RKO (cell line): Measurements from ENCODE around the gene TRPM3.

ENCODE experiments used
- DNase-seq: peaks from one replicate; pipeline ENCODE4 v3.0.0-alpha.2; 2016; ENCODE audit warnings: low spot score

The TRPM3 gene

DNA sequence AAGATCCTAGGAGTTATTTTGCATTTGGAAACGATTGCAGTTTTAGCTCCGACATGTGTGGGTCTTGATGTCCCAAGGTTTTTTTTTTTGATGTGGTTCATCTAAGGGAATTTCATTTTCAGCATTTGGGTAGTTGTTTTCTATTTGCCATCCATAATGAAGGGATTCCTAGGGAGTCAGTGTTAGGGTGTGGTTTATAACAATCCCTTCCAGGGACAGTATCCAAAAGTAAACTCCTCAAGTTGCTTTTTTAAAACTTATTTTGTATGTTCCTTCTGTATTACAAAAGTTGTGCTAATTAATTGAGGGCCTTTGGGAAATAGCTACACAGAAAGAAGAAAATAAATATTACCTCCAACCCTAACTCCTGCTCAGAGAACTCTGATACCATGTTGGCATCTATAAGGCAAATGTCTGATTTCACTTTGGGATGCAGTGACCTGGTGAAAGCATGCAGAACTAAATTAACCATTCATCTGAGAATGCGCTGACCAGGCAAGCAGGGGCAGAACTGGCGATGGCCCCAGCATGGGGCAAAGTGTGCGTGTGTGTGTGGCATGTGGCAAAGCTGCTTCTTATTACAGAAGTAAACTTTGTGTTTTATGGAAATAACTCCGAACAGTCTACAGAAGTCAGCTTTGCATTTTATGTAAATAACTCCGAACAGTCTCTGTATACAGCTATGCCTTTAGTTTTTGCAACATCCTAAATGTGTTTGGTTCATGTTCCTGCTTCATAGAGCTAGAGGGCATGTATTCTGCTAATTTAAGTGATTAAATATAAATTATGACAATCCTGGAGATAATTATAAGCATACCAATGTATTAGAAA lies 237.2 kb downstream of the TRPM3 start:
- DNase-seq = no peak

DNA sequence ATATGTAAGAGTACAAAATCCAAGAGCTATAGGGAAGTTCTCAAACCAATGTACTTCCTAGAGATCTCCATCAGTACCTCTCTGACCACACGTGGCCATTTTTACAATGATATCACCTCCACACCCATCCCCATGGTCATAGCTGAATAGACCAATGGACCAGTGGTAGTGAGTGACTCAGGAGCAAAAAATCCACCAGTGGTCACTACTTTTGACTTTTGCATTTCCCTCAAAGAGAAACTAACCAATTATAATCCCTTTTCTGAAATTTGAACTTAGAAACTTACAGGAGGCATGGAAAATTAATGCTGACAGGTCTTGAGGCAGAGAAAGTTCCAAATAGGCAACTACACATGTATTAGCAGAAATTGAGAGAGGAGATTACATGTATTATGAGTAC lies 238.4 kb downstream of the TRPM3 start:
- no peak for DNase-seq

DNA sequence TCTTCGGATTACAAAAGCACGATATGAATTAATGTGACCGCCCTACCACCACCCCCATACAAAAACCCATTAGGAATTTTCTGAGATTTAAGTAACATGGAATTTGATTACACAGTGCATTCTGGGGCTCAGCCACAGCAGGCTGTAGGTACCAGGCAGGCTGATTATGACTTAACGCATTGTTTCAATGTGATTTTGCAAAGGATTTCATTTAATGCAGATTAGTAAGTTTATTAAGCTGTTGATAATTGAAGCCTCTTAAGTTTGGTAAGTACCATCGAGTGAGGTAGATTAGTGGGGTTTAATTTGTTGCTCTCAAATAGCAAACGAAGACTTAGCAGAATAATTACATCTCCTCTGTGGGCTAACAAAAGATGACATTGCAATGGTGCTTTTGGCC lies 240.1 kb downstream of the TRPM3 start:
- no peak for DNase-seq

DNA sequence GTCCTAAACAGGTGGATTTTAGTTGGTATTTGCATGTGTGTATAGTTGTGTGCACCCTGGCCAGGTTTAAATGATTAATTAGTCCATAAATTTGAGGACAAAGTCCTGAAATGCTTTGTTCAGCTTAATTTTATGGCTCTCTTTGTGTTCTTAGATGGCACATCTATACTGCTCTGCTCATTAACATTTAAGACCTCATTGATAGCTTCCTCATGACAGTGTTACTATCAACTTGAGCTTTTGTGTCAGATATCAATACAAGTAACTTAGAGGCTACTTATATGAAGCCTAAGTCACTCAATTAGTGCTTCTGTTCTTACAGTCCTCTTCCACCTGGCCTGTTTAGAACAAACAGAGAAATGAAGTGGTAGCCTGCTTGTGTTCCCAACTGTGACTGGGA lies 240.9 kb downstream of the TRPM3 start:
- DNase-seq = no peak

DNA sequence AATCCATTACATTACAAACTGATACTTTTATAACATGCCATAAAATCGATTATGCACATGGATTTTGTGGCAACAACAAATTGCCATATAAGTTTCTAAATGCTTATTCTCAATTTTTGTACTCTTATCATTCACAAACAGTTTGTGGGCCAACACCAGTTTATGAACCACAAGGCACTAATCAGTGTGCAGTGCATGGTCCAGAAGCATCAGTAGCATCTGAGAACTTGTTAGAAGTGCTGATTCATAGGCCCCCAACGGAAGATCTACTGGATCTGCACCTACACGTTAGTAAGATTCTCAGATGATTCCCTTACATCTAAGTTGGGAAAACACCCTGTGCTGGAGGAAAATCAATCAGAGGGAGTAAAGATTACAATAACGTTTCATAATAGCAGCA lies 242.8 kb downstream of the TRPM3 start:
- no peak for DNase-seq

DNA sequence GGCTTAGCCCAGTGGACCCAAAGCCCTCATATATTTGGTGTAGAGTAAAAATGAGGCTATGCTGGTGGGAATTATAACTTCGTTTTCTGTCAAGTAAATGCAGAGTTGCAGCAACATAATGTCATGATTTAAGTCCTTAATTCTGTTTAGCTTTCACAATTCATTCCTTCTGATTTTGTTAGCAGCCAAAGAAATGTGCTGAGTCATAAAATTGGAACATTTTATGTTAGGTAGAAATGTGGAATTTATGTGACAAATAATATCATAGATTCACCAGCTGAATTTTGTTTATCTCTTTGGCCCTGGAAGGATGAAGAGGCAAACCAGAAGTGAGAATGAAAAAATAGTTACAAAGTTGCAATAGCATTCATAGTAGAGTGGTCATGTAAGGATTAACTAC lies 247.0 kb downstream of the TRPM3 start:
- no peak for DNase-seq

DNA sequence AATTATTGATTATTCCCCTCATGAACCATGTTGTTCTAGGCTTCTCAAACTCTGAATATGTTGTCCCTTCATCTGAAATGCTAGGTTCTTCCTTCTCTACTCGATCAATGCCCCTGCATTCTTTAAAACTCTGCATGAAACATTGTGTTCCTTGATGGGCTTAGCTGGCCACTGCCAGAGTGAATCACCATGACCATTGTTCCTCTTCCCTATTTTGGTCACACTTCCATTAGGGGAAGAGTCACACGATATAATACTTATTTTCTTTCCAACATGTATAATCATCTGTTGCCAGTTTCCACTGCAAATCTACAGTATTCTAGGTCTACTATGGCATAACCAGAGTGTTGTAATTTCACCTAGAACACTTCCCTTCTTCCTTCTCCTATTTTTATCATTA lies 247.9 kb downstream of the TRPM3 start:
- DNase-seq = no peak

DNA sequence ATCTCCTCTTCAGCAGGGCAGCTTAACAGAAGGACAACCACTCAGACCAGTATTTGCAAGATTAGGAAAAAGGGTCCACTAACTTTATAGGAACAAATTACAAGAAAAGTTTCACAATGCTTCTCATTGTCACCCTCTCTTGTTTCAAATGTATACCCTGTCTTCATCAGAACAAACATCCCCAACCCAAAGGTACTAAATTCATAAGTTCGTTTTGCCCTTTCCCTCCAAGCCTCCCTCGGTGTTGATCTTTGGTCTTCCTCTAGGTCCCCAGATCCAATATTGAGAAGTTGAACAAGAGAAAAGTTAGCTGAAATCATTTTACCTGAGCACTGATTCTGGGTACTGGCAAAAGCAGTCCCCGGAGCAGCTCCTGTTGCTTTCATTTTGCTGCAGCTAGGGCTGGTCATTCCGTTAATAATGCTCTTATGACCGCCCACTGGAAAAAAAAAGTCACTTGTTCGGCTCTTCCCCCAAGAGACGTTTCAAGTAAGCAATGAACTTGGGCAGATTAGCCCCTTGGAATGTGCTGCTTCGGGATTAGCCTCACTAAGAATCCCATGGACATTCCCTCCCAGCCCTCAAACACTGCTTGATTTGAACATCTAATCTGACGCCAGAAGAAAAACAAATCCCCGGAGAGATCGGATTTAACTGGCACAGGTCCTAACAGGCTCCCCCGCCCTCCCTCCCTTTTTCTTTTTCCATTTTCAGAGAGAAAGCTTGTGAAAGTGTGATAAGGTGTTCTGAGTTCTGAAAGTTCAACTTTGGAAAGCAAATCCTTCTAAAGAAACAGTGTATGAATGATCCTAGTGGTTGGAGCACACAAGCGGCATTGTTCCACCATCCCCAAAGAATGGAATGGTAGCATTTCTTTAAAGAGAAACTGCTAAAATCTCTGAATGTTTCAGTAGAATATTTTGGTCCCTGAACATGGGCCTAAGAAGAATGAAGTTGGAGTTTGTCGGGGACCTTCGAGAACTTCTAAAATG lies 252.5 kb downstream of the TRPM3 start:
- no peak for DNase-seq

DNA sequence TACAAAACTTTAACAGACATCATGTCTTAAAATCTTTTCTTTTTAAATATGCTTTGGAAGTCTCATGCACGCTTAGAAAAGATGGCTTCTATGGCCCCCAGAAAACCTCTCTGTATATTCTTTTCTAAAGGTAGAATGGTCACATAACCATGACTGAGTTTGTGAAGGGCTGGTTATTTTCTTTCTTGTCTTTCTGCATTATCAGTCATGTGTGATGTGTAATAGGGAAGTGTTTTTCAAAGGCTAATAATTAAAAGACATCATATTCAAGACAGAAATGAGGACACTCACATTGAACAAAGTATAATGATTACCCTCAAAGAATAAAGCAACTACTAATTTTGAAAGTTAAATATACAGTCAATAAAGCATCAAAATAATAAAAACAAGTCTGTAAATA lies 253.4 kb downstream of the TRPM3 start:
- no peak for DNase-seq

DNA sequence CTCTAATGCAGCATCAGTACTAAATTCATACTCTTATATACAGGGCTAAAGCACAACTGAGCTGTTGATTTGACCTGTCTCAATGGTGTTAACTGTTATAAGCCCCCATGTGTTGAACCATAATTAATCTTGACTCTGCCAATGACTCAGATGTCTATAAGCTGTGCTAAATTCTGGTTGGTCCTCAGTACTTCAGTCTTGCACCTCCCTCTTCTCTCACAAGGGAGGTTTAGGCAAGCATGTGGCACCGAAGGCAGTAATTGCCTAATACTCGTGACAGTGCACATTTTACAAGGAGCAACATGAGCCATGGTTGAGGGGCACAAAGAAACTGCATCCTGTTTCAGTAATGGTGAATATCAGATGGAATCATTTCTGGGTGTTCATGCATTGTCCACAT lies 255.9 kb downstream of the TRPM3 start:
- DNase-seq = no peak

DNA sequence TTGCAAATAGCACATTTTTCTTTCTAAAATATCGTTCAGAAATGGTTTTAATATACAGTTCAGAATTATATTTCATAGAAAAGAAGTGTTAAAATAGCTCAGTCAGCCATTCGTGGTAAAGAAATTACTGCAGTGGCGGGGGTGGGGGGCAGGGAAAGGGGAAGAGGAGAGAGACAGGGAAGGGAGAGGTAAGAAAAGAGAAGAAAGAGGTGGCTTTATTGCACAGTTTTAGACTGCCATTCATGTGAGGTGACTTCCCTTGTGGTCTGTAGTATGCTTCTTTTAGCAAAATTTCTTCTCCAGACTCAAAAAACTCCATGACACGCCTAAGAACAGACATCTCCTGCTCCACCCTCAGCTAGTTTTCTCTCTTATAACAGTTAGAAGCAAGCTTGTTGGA lies 259.6 kb downstream of the TRPM3 start:
- no peak for DNase-seq

DNA sequence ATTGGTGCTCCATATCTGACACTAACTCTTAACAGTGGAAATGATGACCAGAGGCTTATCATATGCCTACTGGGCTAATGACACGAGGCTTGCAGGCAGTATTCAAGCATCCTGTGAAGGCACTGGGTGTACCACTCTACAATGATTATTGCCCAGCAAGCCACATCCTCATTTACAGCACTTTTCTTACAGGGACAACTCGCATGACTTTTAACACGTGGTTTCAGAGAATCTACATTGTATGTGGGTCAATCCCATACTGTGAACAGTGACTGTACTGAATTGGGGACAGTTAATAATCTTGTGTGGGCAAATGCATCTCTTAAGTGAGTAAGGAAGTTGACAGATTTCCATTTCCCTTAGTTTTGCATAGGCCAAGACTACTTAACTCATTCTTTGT lies 260.0 kb downstream of the TRPM3 start:
- DNase-seq = no peak

DNA sequence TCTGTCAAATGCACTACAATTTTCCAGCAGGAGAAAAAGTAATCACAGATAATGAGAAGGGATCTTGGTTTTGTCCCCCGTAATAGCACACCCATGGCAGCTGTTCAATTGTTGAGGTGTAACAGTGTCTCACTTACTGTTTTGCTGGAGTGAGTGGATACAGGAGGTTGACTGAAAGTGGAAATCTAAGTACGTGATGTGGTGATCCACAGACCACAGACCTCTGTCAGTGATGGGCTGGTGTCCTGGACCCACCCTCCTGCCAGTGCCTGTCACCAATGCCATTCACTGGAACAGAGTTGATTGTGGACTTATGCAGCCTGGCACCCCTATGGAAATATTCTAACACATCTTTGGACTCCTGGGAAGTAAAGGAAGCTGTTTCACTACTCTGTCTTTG lies 261.7 kb downstream of the TRPM3 start:
- no peak for DNase-seq

DNA sequence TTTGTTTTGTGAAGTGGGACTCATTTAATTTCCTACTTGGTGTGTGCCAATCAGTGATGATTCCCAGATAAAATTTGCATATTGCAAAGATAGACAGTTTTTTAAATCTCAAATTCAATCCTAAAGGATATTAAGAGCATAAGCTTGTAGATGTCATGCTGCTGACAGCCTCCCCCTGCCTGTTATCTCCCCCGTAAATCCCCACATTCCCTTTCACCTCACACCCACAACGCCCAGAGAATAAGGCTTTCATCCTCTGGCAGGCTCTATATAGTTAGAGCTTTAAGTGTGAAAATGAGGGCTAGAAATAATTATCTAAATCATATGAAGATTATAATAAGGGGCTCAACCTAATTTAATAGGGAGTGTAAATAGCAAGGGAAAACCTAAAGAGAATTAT lies 265.0 kb downstream of the TRPM3 start:
- no peak for DNase-seq

DNA sequence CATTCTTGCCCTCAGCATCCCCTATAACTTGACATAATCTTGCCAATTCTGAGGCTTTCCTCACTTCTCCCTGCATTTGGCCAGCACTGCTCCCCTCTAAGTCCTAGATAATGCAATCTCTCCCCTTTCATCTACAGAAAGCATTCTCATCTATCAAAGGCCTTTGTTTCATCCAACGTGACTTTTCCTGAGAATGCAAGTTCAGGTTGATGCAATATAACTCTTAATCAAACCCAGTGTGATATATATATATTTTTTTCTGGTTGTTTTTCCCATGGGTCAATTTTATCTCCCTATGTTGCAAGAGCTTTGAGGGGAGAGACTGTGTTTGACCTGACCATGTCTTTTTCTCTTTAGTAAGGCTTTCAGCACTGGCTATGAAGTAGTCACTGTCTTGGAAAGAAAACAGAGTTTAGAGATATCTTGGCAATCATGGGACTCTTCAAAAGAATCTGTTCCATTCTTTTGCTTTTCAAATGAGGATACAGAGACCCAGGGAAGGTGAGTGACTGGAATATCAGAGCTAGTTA lies 268.6 kb downstream of the TRPM3 start:
- DNase-seq = no peak

DNA sequence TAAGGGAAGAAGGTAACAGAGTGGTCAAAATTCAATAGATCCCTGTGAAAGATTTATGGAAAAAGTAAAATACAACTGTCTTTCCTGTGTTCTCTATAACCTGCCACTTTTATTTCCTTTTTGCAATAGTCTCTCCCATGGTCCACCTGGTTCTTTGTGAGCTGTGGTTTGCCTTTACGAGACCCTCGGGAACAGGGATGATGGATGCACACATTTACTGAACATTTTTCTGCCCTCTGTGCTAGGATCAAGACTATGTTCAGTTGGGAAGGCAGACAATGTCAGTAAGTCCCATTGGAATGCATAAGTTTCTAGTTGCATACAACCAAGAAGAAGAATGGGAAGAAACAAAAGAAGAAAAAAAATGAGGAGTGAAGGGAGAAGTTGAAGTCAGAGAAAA lies 281.2 kb downstream of the TRPM3 start:
- no peak for DNase-seq

DNA sequence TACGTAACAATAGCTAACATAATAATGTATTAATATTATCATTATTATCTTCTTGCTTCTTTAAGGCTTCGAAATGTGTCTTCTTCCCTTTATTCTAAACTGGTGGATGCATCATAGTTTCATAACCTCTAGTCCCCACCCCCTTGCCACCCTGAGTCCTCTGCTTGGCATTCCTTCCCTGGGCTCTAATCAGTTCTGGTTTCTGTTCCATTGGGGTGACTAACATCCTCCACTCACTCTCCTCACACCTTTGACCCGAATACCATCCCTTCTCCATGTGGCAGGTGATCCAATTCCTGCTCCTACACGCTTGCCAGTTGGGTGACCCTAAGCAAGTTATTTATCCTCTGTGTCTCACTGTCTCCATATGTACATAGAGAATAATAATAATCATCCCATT lies 286.1 kb downstream of the TRPM3 start:
- peak; percentile 1 for DNase-seq

DNA sequence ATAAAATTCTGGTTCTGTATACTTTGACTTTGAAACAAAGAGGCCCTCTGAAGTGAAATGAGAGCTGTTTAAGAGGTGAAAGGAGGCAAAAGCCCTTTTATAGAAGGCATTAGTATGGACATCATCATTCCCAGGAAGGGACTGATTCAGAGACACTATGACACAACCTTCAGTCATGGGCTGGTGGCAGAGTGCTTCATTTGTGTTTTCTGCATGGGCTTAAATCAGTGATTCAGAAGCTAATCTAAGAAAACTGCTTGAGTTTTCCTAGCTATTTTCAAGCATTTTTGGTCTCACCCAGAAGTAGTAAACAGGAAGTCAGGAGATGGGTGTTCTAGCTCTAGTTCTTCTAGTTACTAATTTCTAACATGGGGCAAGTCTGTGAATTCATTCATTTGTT lies 288.9 kb downstream of the TRPM3 start:
- DNase-seq = peak; percentile 71

DNA sequence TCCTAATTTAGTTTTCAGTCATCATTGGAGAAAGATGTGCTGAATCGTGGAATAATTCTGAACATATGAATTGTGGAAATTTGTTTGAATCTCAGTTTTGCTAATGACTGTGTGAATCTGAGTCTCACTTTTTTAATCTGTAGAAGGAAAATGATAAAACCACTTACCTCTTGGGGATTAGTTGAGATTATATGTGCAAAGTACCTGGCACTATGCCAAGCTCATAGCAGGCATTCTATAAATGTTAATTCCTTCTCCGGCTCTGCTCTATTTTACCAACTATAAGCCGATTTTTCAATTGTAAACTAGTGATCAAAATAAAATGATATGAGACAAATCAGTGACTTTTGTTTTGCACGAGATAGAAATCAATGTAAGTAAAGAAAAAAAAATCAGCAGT lies 290.8 kb downstream of the TRPM3 start:
- no peak for DNase-seq

DNA sequence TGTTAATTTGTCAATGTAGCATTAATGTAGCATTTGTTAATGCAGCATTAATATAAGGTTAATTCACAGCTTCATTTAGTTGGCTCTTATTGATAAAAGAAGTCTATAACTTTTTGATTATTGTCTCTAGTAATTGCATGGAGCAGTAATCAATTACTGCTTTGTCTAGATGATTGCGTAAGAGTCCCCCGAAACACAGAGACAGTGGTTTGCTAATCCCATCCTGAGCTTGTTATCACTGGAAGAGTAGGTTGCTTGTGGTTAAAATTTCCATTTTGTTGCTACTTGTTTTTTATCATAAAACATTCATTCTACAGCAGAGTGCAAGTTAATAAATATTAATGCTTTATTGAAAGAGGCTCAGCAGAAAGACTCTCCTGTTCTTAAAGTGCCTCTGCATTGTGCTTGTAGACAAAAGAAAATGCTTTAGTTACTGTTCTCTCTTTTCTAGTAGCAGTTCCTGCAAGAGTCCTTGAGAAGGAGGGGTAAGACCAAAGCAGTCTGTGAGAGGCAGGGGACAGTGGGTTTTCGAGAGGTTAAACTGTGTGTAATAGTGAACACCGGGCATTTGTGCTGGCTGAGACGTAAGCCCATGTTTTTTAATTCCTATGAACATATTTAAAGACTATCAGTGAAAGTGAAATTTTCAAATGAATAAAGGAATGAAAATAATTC lies 291.7 kb downstream of the TRPM3 start:
- DNase-seq = no peak

DNA sequence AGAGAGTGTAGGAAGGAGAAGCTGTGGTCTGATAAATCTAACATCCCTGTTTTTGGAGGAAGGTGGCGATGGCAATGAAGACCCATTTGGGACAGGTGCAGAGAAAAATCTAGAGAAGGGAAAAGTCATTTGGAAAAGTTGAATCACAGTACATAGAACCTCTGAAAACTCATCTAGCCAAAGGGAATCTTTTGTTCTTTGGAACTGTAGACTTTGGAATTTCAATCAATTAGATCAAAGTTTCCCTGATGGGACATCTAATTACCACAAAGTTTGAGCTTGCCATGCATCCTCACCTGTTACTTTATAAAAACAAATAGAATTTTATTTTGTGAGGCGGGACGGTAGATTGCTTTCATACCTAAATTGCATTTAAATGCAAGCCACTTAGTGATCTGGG lies 294.9 kb downstream of the TRPM3 start:
- DNase-seq = no peak

DNA sequence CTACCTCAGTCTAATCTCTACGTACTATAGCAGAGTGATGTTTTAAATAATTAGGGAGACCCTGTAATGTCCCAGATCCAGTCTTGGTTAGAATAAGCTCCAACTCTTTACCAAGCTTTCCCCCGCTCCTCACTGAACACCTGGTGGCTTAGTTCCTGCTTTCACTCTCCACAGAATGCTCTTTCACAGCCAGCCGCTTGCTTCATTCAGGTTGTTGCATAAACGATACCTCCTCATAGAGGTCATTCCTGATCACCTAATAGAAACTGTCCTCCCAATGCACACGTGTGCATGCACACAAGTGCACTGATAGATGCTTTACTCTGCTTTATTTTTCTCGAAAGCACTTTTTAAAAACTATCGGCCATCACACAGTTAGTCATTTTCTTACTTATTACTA lies 298.1 kb downstream of the TRPM3 start:
- DNase-seq = no peak
